ENCODE data around the gene FRMD4A. TPM values are rescaled to one million over a fixed set of nuclear protein-coding genes. Genes with fewer than 3 reads are reported as not detected.
A peak's percentile ranks its signal among the peaks of the same experiment; 100 is the strongest.
"Not testable (repeated sequence)": the region's sequence is repeated elsewhere in the genome, so short reads cannot be mapped to it uniquely, and the experiment has no call there.

The FRMD4A gene
- total RNA-seq, 4 donors from 2014 or later = 5.6 to 34.1 (median 19.4) TPM

GRCh38 chr10:14068601-14069250 lies 262.0 kb downstream of the FRMD4A start:
- DNase-seq = no peak
- H3K27ac ChIP-seq = no peak overlapping the region
- intact Hi-C loops (cut with DNase I; ENCODE audit: low total_unique reads) = no loop called here

GRCh38 chr10:14067638-14068037 lies 263.1 kb downstream of the FRMD4A start:
- DNase-seq; H3K27ac ChIP-seq; H3K4me3 ChIP-seq; H3K27me3 ChIP-seq; intact Hi-C loops (cut with DNase I; ENCODE audit: low total_unique reads); H3K4me1 ChIP-seq; H3K9me3 ChIP-seq; H3K36me3 ChIP-seq: not testable (repeated sequence)

More at GRCh38 chr10:14068601-14069250, 262.0 kb downstream of the FRMD4A start:
- no peak for TF ChIP-seq POLR2A (IDR thresholded peaks at IDR 0.05)
- TF ChIP-seq, protein P1, sequence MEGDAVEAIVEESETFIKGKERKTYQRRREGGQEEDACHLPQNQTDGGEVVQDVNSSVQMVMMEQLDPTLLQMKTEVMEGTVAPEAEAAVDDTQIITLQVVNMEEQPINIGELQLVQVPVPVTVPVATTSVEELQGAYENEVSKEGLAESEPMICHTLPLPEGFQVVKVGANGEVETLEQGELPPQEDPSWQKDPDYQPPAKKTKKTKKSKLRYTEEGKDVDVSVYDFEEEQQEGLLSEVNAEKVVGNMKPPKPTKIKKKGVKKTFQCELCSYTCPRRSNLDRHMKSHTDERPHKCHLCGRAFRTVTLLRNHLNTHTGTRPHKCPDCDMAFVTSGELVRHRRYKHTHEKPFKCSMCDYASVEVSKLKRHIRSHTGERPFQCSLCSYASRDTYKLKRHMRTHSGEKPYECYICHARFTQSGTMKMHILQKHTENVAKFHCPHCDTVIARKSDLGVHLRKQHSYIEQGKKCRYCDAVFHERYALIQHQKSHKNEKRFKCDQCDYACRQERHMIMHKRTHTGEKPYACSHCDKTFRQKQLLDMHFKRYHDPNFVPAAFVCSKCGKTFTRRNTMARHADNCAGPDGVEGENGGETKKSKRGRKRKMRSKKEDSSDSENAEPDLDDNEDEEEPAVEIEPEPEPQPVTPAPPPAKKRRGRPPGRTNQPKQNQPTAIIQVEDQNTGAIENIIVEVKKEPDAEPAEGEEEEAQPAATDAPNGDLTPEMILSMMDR (IDR thresholded peaks at IDR 0.05) = no peak
- Histone ChIP-seq H3K27me3 (no peaks in the 10 kb centered on the region), H3K4me3 (no peak overlapping the region), H3K36me3 (no peaks in the 10 kb centered on the region), H3K9me3 (no peaks in the 10 kb centered on the region), H3K4me1 (no peaks in the 10 kb centered on the region)

DNA sequence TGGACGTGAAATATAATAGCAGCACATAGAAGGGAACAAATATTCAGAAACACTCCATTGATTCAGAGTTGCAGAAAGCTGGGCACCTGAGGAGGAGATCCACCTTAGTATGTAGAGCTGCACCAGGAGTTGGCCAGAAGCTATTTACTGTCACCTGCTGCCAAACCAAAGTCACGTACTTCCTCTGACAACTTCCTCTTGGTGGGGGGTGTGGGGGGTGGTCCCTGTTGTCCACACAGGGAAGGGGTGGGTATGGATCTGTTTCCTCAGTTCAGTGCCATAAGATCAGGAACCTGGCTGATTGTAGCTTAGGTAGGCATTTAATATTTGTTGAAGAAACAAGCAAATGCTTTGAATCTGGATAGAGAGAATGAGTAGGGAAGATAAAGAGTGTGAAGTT lies 264.6 kb downstream of the FRMD4A start:
- Histone ChIP-seq H3K36me3 (no peaks in the 10 kb centered on the region), H3K4me1 (no peaks in the 10 kb centered on the region), H3K27me3 (peaks cover 0 to 4% of the 10 kb centered on the region in 2 donors), H3K4me3 (no peak overlapping the region), H3K9me3 (no peaks in the 10 kb centered on the region), H3K27ac (no peak overlapping the region)
- intact Hi-C loops (cut with DNase I; ENCODE audit: low total_unique reads) = no loop called here
- TF ChIP-seq, protein P1 (IDR thresholded peaks at IDR 0.05) = no peak
- no peak for TF ChIP-seq POLR2A (IDR thresholded peaks at IDR 0.05)
- no peak for DNase-seq

DNA sequence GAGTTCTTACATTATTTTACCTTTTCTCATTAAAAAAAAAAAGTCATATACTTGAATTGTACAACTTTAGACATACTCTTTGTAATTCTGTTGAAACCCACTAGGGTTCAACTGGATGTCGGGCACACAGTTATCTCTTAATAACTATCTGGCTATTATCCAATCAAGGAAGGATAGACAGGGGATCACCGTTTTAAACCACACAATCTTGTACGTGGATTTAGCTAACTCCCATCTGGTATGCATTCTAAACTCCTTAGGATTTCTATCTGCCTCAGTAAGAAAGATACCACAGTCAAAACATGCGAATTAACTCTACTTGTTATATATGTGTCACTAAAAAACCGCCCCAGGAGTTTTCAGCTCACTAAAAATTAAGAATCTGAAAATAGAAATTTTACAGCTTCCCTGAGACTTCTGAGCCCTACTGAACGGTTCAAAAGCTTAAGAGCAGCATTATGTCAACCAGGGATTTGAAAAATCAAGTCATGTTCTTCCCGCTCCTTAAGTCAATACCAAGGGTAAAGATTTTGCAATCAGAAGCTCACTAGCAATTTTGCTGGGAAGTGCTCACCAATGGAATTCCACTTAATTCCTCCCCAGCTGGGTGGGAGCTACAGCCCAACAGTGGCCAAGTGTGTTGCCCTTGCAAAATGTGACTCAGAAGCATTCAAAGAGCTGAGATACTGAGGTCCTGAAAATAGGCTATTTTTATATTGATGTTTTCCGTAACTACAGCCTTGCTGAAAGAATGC lies 267.0 kb downstream of the FRMD4A start:
- Histone ChIP-seq H3K27me3 (peaks cover 0 to 4% of the 10 kb centered on the region in 2 donors), H3K9me3 (no peaks in the 10 kb centered on the region), H3K36me3 (no peaks in the 10 kb centered on the region), H3K4me1 (no peaks in the 10 kb centered on the region), H3K27ac (no peak overlapping the region), H3K4me3 (no peak overlapping the region)
- DNase-seq = peak in 1 of 2 donors; percentile 25
- TF ChIP-seq, protein P1 (IDR thresholded peaks at IDR 0.05) = no peak
- no peak for TF ChIP-seq POLR2A (IDR thresholded peaks at IDR 0.05)
- intact Hi-C loops (cut with DNase I; ENCODE audit: low total_unique reads) = no loop called here

GRCh38 chr10:14062528-14063260 lies 268.0 kb downstream of the FRMD4A start:
- Histone ChIP-seq H3K27ac (no peak overlapping the region), H3K27me3 (peaks cover 0 to 4% of the 10 kb centered on the region in 2 donors), H3K36me3 (no peaks in the 10 kb centered on the region), H3K4me1 (no peaks in the 10 kb centered on the region), H3K4me3 (no peak overlapping the region), H3K9me3 (no peaks in the 10 kb centered on the region)
- intact Hi-C loops (cut with DNase I; ENCODE audit: low total_unique reads) = no loop called here
- no peak for TF ChIP-seq POLR2A (IDR thresholded peaks at IDR 0.05)
- TF ChIP-seq, protein P1 (IDR thresholded peaks at IDR 0.05) = no peak
- DNase-seq = no peak

Measured in uterus (tissue), 4 donors.